Measurements from ENCODE around the gene CPSF4L.

Gene CPSF4L

DNA sequence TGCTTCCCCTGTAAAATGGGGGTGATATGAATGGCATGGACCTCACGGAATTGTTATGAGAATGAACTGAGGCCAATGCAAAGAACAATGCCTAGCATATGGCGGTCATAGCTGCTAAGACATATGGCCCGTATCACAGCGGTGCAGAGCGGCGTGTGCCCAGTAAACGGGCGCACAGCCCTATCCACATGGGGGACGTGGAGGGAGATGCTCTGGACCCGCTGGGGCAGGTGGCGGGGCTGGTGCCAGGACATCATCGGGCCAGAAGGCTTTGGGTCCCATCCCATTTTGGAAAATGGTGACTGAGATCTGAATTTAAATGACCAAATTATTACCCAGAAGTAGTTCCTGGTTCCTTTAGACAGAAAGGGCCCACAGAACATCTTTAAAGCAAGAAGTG lies 18.5 kb upstream of the CPSF4L start:
- no peak overlapping the region for H2AK5ac ChIP-seq (ENCODE audit: low read length, severe bottlenecking)
- H3K23ac ChIP-seq (ENCODE audit: low read length in 2 of 2), result no peak overlapping the region
- peaks cover 8% of the 10 kb centered on the region for H3K4me1 ChIP-seq (ENCODE audit: control insufficient read depth, insufficient read depth, low read depth, low read length)
- DNase-seq, result no peak
- H3K36me3 ChIP-seq (ENCODE audit: control insufficient read depth in 1 of 2, insufficient read depth in 2 of 2, low read depth in 1 of 2, low read length in 2 of 2), result peaks cover 37 to 40% of the 10 kb centered on the region in 2 experiments
- WGBS, result 94% methylated on average over 12 of the region's 12 CpGs
- no peak overlapping the region for H2AFZ ChIP-seq (ENCODE audit: low read depth, low read length)
- peaks cover 32% of the 10 kb centered on the region for H3K79me1 ChIP-seq (replicated peaks; ENCODE audit: low read length, poor library complexity, severe bottlenecking)
- no peak overlapping the region for H3K14ac ChIP-seq (ENCODE audit: low read length in 2 of 2)
- no peak overlapping the region for H2BK120ac ChIP-seq (ENCODE audit: low read depth, low read length)
- no peak overlapping the region for H4K91ac ChIP-seq (ENCODE audit: low read length)
- no peaks in the 10 kb centered on the region for H3K9me3 ChIP-seq (ENCODE audit: control insufficient read depth, low read length)
- H3K4me2 ChIP-seq (ENCODE audit: low read length, poor library complexity, severe bottlenecking), result no peak overlapping the region
- H3K27ac ChIP-seq (ENCODE audit: low read length, poor library complexity, severe bottlenecking), result no peak overlapping the region
- H3K9ac ChIP-seq (ENCODE audit: low read length), result no peak overlapping the region
- peak overlapping the region; percentile 6 for H2BK15ac ChIP-seq (ENCODE audit: low read depth, poor library complexity, severe bottlenecking)
- H3K4ac ChIP-seq (ENCODE audit: low read depth in 1 of 2, low read length in 2 of 2), result no peak overlapping the region
- H3K4me3 ChIP-seq (ENCODE audit: insufficient read depth in 1 of 2, low read depth in 1 of 2, low read length in 2 of 2), result no peak overlapping the region
- no peak overlapping the region for H4K8ac ChIP-seq (ENCODE audit: low read length)
- H3K18ac ChIP-seq (ENCODE audit: low read depth in 1 of 2, low read length in 2 of 2), result no peak overlapping the region
- H2BK12ac ChIP-seq (ENCODE audit: low read length in 2 of 2), result peak overlapping the region in 1 of 2 experiments; percentile 24
- H2BK5ac ChIP-seq (ENCODE audit: low read depth, low read length, poor library complexity, severe bottlenecking), result no peak overlapping the region
- no peaks in the 10 kb centered on the region for H3K27me3 ChIP-seq (ENCODE audit: control insufficient read depth in 1 of 2, insufficient read depth in 1 of 2, low read length in 2 of 2)

GRCh38 chr17:73279704-73280103 lies 18.0 kb upstream of the CPSF4L start:
- Histone ChIP-seq H3K4me3 (ENCODE audit: insufficient read depth in 1 of 2, low read depth in 1 of 2, low read length in 2 of 2) (no peak overlapping the region), H3K14ac (ENCODE audit: low read length in 2 of 2) (no peak overlapping the region), H3K23ac (ENCODE audit: low read length in 2 of 2) (no peak overlapping the region), H3K9me3 (ENCODE audit: control insufficient read depth, low read length) (no peaks in the 10 kb centered on the region), H3K79me1 (replicated peaks; ENCODE audit: low read length, poor library complexity, severe bottlenecking) (peaks cover 28% of the 10 kb centered on the region), H3K4me2 (ENCODE audit: low read length, poor library complexity, severe bottlenecking) (no peak overlapping the region), H3K4me1 (ENCODE audit: control insufficient read depth, insufficient read depth, low read depth, low read length) (peaks cover 8% of the 10 kb centered on the region), H3K18ac (ENCODE audit: low read depth in 1 of 2, low read length in 2 of 2) (no peak overlapping the region), H3K4ac (ENCODE audit: low read depth in 1 of 2, low read length in 2 of 2) (no peak overlapping the region), H3K27me3 (ENCODE audit: control insufficient read depth in 1 of 2, insufficient read depth in 1 of 2, low read length in 2 of 2) (no peaks in the 10 kb centered on the region), H2AFZ (ENCODE audit: low read depth, low read length) (no peak overlapping the region), H2BK5ac (ENCODE audit: low read depth, low read length, poor library complexity, severe bottlenecking) (no peak overlapping the region), H4K91ac (ENCODE audit: low read length) (peak overlapping the region; percentile 65), H2BK15ac (ENCODE audit: low read depth, poor library complexity, severe bottlenecking) (no peak overlapping the region), H2BK120ac (ENCODE audit: low read depth, low read length) (no peak overlapping the region), H4K8ac (ENCODE audit: low read length) (peak overlapping the region; percentile 13), H3K27ac (ENCODE audit: low read length, poor library complexity, severe bottlenecking) (no peak overlapping the region), H3K36me3 (ENCODE audit: control insufficient read depth in 1 of 2, insufficient read depth in 2 of 2, low read depth in 1 of 2, low read length in 2 of 2) (peaks cover 33 to 36% of the 10 kb centered on the region in 2 experiments), H3K9ac (ENCODE audit: low read length) (no peak overlapping the region), H2BK12ac (ENCODE audit: low read length in 2 of 2) (peak overlapping the region in 1 of 2 experiments; percentile 24), H2AK5ac (ENCODE audit: low read length, severe bottlenecking) (no peak overlapping the region)
- WGBS, result 95% methylated on average over 7 of the region's 7 CpGs
- no peak for DNase-seq

DNA sequence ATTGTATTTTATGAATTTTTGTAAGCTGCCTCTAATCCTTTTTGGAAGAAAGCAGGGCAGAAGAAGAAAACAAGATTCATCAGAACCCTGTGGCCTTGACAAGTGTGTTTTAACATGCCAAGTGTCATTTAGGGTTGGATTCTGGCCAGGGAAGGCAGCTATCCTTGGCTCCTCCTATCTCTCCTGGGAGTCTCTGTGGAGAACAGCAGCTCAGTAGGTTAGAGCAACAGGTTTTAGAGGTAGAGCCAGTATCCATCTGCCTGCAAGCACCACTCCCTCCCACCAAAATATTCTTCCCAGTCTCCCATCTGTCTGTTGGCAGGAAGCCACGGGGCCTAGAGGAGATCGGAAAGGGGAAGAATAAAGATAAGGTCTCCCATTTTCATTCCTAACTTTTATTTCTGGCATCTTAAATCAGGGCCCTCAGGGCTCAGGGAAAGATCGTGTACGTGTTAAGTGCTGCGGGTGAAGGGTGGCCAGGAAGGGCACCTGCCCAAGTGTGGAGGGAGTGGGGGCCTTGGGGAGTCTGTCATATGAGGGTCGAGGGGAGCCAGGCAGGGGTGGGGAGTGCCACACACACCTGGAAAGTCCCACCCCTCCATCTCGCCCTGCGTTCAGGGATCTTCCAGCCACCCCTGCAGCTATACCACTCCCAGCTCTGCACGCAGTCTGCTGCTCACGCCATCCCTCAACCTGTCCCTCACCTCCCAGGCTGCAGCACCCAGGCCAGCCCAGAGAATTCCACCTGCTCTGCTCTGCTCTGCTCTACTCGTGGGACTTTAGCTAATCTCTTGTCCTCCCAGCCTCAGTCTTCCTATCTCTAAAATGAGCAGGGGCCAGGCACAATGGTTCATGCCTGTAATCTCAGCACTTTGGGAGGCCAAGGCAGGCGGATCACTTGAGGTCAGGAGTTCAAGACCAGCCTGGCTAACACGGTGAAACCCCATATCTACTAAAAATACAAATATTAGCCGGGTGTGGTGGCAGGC lies 17.1 kb upstream of the CPSF4L start:
- Histone ChIP-seq H3K18ac (ENCODE audit: low read depth in 1 of 2, low read length in 2 of 2) (peak overlapping the region in 1 of 2 experiments; percentile 44), H3K9ac (ENCODE audit: low read length) (no peak overlapping the region), H2AK5ac (ENCODE audit: low read length, severe bottlenecking) (no peak overlapping the region), H2BK15ac (ENCODE audit: low read depth, poor library complexity, severe bottlenecking) (no peak overlapping the region), H3K27ac (ENCODE audit: low read length, poor library complexity, severe bottlenecking) (no peak overlapping the region), H3K79me1 (replicated peaks; ENCODE audit: low read length, poor library complexity, severe bottlenecking) (peaks cover 24% of the 10 kb centered on the region), H3K4me1 (ENCODE audit: control insufficient read depth, insufficient read depth, low read depth, low read length) (peaks cover 8% of the 10 kb centered on the region), H2BK120ac (ENCODE audit: low read depth, low read length) (no peak overlapping the region), H3K36me3 (ENCODE audit: control insufficient read depth in 1 of 2, insufficient read depth in 2 of 2, low read depth in 1 of 2, low read length in 2 of 2) (peaks cover 26% of the 10 kb centered on the region in 2 experiments), H3K4ac (ENCODE audit: low read depth in 1 of 2, low read length in 2 of 2) (no peak overlapping the region), H3K23ac (ENCODE audit: low read length in 2 of 2) (no peak overlapping the region), H3K14ac (ENCODE audit: low read length in 2 of 2) (no peak overlapping the region), H3K4me2 (ENCODE audit: low read length, poor library complexity, severe bottlenecking) (no peak overlapping the region), H2AFZ (ENCODE audit: low read depth, low read length) (no peak overlapping the region), H4K8ac (ENCODE audit: low read length) (no peak overlapping the region), H2BK12ac (ENCODE audit: low read length in 2 of 2) (peak overlapping the region in 1 of 2 experiments; percentile 59), H3K27me3 (ENCODE audit: control insufficient read depth in 1 of 2, insufficient read depth in 1 of 2, low read length in 2 of 2) (no peaks in the 10 kb centered on the region), H3K4me3 (ENCODE audit: insufficient read depth in 1 of 2, low read depth in 1 of 2, low read length in 2 of 2) (no peak overlapping the region), H2BK5ac (ENCODE audit: low read depth, low read length, poor library complexity, severe bottlenecking) (no peak overlapping the region), H4K91ac (ENCODE audit: low read length) (no peak overlapping the region), H3K9me3 (ENCODE audit: control insufficient read depth, low read length) (no peaks in the 10 kb centered on the region)
- DNase-seq, result no peak
- WGBS, result 84% methylated on average over 9 of the region's 14 CpGs

GRCh38 chr17:73278049-73278464 lies 16.4 kb upstream of the CPSF4L start:
- Histone ChIP-seq H2BK12ac (ENCODE audit: low read length in 2 of 2) (no peak overlapping the region), H3K14ac (ENCODE audit: low read length in 2 of 2) (no peak overlapping the region), H3K36me3 (ENCODE audit: control insufficient read depth in 1 of 2, insufficient read depth in 2 of 2, low read depth in 1 of 2, low read length in 2 of 2) (peaks cover 19 to 21% of the 10 kb centered on the region in 2 experiments), H3K4ac (ENCODE audit: low read depth in 1 of 2, low read length in 2 of 2) (no peak overlapping the region), H3K4me1 (ENCODE audit: control insufficient read depth, insufficient read depth, low read depth, low read length) (peaks cover 6% of the 10 kb centered on the region), H3K23ac (ENCODE audit: low read length in 2 of 2) (no peak overlapping the region), H3K4me3 (ENCODE audit: insufficient read depth in 1 of 2, low read depth in 1 of 2, low read length in 2 of 2) (no peak overlapping the region), H4K91ac (ENCODE audit: low read length) (no peak overlapping the region), H3K9ac (ENCODE audit: low read length) (no peak overlapping the region), H2BK15ac (ENCODE audit: low read depth, poor library complexity, severe bottlenecking) (no peak overlapping the region), H3K9me3 (ENCODE audit: control insufficient read depth, low read length) (no peaks in the 10 kb centered on the region), H4K8ac (ENCODE audit: low read length) (no peak overlapping the region), H2BK5ac (ENCODE audit: low read depth, low read length, poor library complexity, severe bottlenecking) (no peak overlapping the region), H3K27ac (ENCODE audit: low read length, poor library complexity, severe bottlenecking) (no peak overlapping the region), H3K79me1 (replicated peaks; ENCODE audit: low read length, poor library complexity, severe bottlenecking) (peaks cover 17% of the 10 kb centered on the region), H3K18ac (ENCODE audit: low read depth in 1 of 2, low read length in 2 of 2) (no peak overlapping the region), H2AFZ (ENCODE audit: low read depth, low read length) (no peak overlapping the region), H2AK5ac (ENCODE audit: low read length, severe bottlenecking) (no peak overlapping the region), H2BK120ac (ENCODE audit: low read depth, low read length) (no peak overlapping the region), H3K27me3 (ENCODE audit: control insufficient read depth in 1 of 2, insufficient read depth in 1 of 2, low read length in 2 of 2) (no peaks in the 10 kb centered on the region), H3K4me2 (ENCODE audit: low read length, poor library complexity, severe bottlenecking) (no peak overlapping the region)
- WGBS, result 84% methylated on average over 7 of the region's 7 CpGs
- DNase-seq, result no peak

Measured in mesenchymal stem cell (in vitro differentiated cells and primary cell).